GM23338 (cell line): ENCODE results near the gene ANKRD1. TPM values are rescaled to one million over a fixed set of nuclear protein-coding genes. Genes with fewer than 3 reads are reported as not detected.

Source experiments
- ATAC-seq: fragments of 200-7000 bp; cut with Tn5 transposase; 3 replicates; pipeline ENCODE4 v1.9.1; 2020
- DNase-seq: peaks from one replicate; pipeline ENCODE4 v3.0.0-alpha.2; 2015; ENCODE audit warnings: low spot score
- H2AFZ ChIP-seq: fragments of 200-600 bp; sonication (generic); 2 replicates; pipeline ENCODE4 v1.8.0; 2016; ENCODE audit warnings: antibody characterized with exemption, mild to moderate bottlenecking, moderate library complexity
- H3F3A ChIP-seq: fragments of 200-600 bp; sonication (generic); replicated peaks from 2 replicates; pipeline ENCODE4 v1.8.0; 2017; ENCODE audit warnings: antibody characterized with exemption, mixed run types, low read depth
- H3K27ac ChIP-seq: fragments of 200-600 bp; sonication (generic); 2 replicates; pipeline ENCODE4 v1.6.1; 2016; ENCODE audit warnings: low read depth
- H3K27me3 ChIP-seq: fragments of 200-600 bp; sonication (generic); 2 replicates; pipeline ENCODE4 v1.8.0; 2016; ENCODE audit warnings: mild to moderate bottlenecking, mixed run types, moderate library complexity; ENCODE audit not compliant: insufficient read depth
- H3K36me3 ChIP-seq: fragments of 200-600 bp; sonication (generic); 2 replicates; pipeline ENCODE4 v1.8.0; 2016; ENCODE audit warnings: mild to moderate bottlenecking; ENCODE audit not compliant: insufficient read depth
- H3K4me1 ChIP-seq: fragments of 200-600 bp; sonication (generic); 2 replicates; pipeline ENCODE4 v1.8.0; 2016; ENCODE audit warnings: mild to moderate bottlenecking, moderate library complexity; ENCODE audit not compliant: insufficient read depth
- H3K4me2 ChIP-seq: fragments of 200-600 bp; sonication (generic); 2 replicates; pipeline ENCODE4 v1.7.1; 2017; ENCODE audit warnings: mixed run types
- H3K4me3 ChIP-seq: fragments of 200-600 bp; sonication (generic); 2 replicates; pipeline ENCODE4 v1.6.1; 2016; ENCODE audit warnings: mixed run types
- H3K79me2 ChIP-seq: fragments of 200-600 bp; sonication (generic); replicated peaks from 2 replicates; pipeline ENCODE4 v1.8.0; 2017; ENCODE audit warnings: mild to moderate bottlenecking; ENCODE audit not compliant: insufficient read depth
- H3K9me2 ChIP-seq: fragments of 200-600 bp; sonication (generic); 2 replicates; pipeline ENCODE4 v1.8.0; 2017; ENCODE audit not compliant: insufficient read depth
- H4K20me1 ChIP-seq: fragments of 200-600 bp; sonication (generic); replicated peaks from 2 replicates; pipeline ENCODE4 v1.8.0; 2017; ENCODE audit warnings: mild to moderate bottlenecking; ENCODE audit not compliant: insufficient read depth
- H3K27ac Mint-ChIP-seq: 2 replicates; pipeline ENCODE4 v1.8.0; 2020; ENCODE audit warnings: inconsistent platforms, mild to moderate bottlenecking, moderate library complexity, mixed read lengths
- H3K27me3 Mint-ChIP-seq: 3 replicates; pipeline ENCODE4 v1.8.0; 2022; ENCODE audit warnings: low read depth, mild to moderate bottlenecking, moderate library complexity, mixed read lengths, inconsistent platforms; ENCODE audit not compliant: insufficient read depth, poor library complexity
- H3K36me3 Mint-ChIP-seq: 3 replicates; pipeline ENCODE4 v1.8.0; 2021; ENCODE audit warnings: low read depth, mild to moderate bottlenecking, inconsistent platforms, moderate library complexity, mixed read lengths
- H3K4me1 Mint-ChIP-seq: 3 replicates; pipeline ENCODE4 v1.8.0; 2020; ENCODE audit warnings: mild to moderate bottlenecking, inconsistent platforms, mixed read lengths
- H3K4me3 Mint-ChIP-seq: 3 replicates; pipeline ENCODE4 v1.8.0; 2021; ENCODE audit warnings: moderate library complexity, mild to moderate bottlenecking, inconsistent platforms, mixed read lengths
- H3K9me3 Mint-ChIP-seq: 3 replicates; pipeline ENCODE4 v1.8.0; 2020; ENCODE audit warnings: moderate library complexity, mild to moderate bottlenecking, inconsistent platforms, mixed read lengths
- CREB1 ChIP-seq: fragments of 250-450 bp; sonication (Bioruptor Pico); IDR thresholded peaks from 2 replicates; pipeline ENCODE4 v1.5.0; 2020; ENCODE audit warnings: low read depth, mild to moderate bottlenecking, moderate library complexity
- CTCF ChIP-seq, 2 experiments: fragments of 200-600 bp in 1 of 2; sonication (generic) in 1 of 2; conservative IDR thresholded peaks; 2 replicates each; pipeline versions ENCODE4 v1.5.1 to v1.6.1; 2016 to 2017; ENCODE audit warnings: antibody characterized with exemption in 2 of 2, low read depth in 2 of 2, mild to moderate bottlenecking in 2 of 2, moderate library complexity in 1 of 2
- ETS1 ChIP-seq: IDR thresholded peaks from 2 replicates; pipeline ENCODE4 v1.6.1; 2016; ENCODE audit warnings: antibody characterized with exemption
- EZH2 ChIP-seq: fragments of 200-600 bp; sonication (generic); IDR thresholded peaks from one replicate; pipeline ENCODE4 v1.8.0; 2017; ENCODE audit warnings: antibody characterized with exemption, mild to moderate bottlenecking, low read depth; ENCODE audit not compliant: unreplicated experiment
- EZH2phosphoT487 ChIP-seq: fragments of 200-600 bp; sonication (generic); IDR thresholded peaks from one replicate; pipeline ENCODE4 v1.8.1; 2018; ENCODE audit warnings: antibody characterized with exemption; ENCODE audit not compliant: unreplicated experiment
- JUNB ChIP-seq: IDR thresholded peaks from one replicate; pipeline ENCODE4 v1.6.1; 2016; ENCODE audit warnings: antibody characterized with exemption; ENCODE audit not compliant: unreplicated experiment
- NANOG ChIP-seq: IDR thresholded peaks from 2 replicates; pipeline ENCODE4 v1.6.1; 2016; ENCODE audit warnings: antibody characterized with exemption, borderline replicate concordance
- POLR2AphosphoS5 ChIP-seq: IDR thresholded peaks from 2 replicates; pipeline ENCODE4 v1.6.1; 2016; ENCODE audit warnings: antibody characterized with exemption, low read depth
- REST ChIP-seq: IDR thresholded peaks from one replicate; pipeline ENCODE4 v1.6.1; 2018; ENCODE audit warnings: antibody characterized with exemption; ENCODE audit not compliant: unreplicated experiment
- STAT1 ChIP-seq: IDR thresholded peaks from one replicate; pipeline ENCODE4 v1.6.1; 2016; ENCODE audit warnings: antibody characterized with exemption; ENCODE audit not compliant: unreplicated experiment
- ZNF114 ChIP-seq: fragments of 250-450 bp; sonication (Bioruptor Pico); IDR thresholded peaks from 2 replicates; pipeline ENCODE4 v1.5.0; 2020; ENCODE audit warnings: mild to moderate bottlenecking, moderate library complexity
- ZNF331 ChIP-seq: fragments of 250-450 bp; sonication (Bioruptor Pico); IDR thresholded peaks from 2 replicates; pipeline ENCODE4 v1.5.0; 2020; ENCODE audit warnings: low read depth, mild to moderate bottlenecking, moderate library complexity
- ZNF462 ChIP-seq: fragments of 250-450 bp; sonication (Bioruptor Pico); IDR thresholded peaks from 2 replicates; pipeline ENCODE4 v1.5.0; 2020; ENCODE audit warnings: mild to moderate bottlenecking, moderate library complexity
- polyA plus RNA-seq: library from polyadenylated mRNA; unstranded; fragments of >200 nt; fragmentation: Nextera tagmentation; extraction: Ambion mirVana; gene quantifications from 2 replicates; pipeline ENCODE4 v1.2.1, GENCODE V29; 2016
- total RNA-seq: library from RNA; depleted of rRNA; stranded (reverse); fragments of >200 nt; shearing (Covaris generic); gene quantifications from 2 replicates; pipeline ENCODE4 v1.2.3, GENCODE V29; 2014

Gene ANKRD1
- total and polyA plus RNA-seq, 2 experiments from 2014 or later = 0.10 TPM; not detected in 1

GRCh38 chr10:90939648-90940047 lies 18.8 kb upstream of the ANKRD1 start:
- TF ChIP-seq ZNF331 (no peak), ZNF462 (CRISPR knock-in tag) (no peak), REST (no peak), EZH2phosphoT487 (no peak), NANOG (no peak), POLR2AphosphoS5 (no peak), CREB1 (CRISPR knock-in tag) (no peak), STAT1 (no peak), JUNB (no peak), CTCF (conservative IDR thresholded peaks at IDR 0.05; ENCODE audit: low read depth in 2 of 2) (no peak), ZNF114 (no peak), ETS1 (no peak), EZH2 (no peak)
- ATAC-seq (no peak), DNase-seq (no peak)
- H3K4me1 ChIP-seq = no peaks in the 10 kb centered on the region
- H3K4me3 ChIP-seq = no peak overlapping the region
- H3K4me2 ChIP-seq = no peak overlapping the region
- H3K79me2 ChIP-seq = no peaks in the 10 kb centered on the region
- Mint-ChIP-seq H3K4me1 (peaks cover 4% of the 10 kb centered on the region; the same call in 1 of the 3 replicates), H3K36me3 (no peaks in the 10 kb centered on the region), H3K27me3 (peaks cover 76% of the 10 kb centered on the region), H3K27ac (no peak overlapping the region), H3K4me3 (no peak overlapping the region), H3K9me3 (no peaks in the 10 kb centered on the region)
- no peaks in the 10 kb centered on the region for H4K20me1 ChIP-seq
- no peak overlapping the region for H2AFZ ChIP-seq
- H3F3A ChIP-seq = no peaks in the 10 kb centered on the region
- no peaks in the 10 kb centered on the region for H3K9me2 ChIP-seq
- H3K27me3 ChIP-seq = peaks cover 98% of the 10 kb centered on the region
- H3K36me3 ChIP-seq = no peaks in the 10 kb centered on the region
- no peak overlapping the region for H3K27ac ChIP-seq
